ENCODE measurements around the gene STOX2.

DNA sequence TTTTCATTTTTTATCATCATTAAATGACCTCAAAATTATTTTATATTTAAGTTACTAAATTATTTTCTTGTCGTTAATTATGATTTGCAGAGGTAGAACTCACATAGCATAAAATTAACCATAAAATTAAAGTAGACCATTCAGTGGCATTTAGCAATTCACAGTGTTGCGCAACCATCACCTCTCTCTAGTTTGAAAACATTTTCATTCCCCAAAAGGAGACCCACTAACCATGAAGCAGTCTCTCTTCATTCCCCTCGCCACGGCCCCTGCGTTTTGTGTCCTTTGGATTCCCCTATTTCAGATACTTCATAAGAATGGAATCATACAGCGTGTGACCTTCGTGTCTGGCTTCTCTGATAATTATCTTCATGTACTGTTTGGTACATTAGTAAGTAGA is 157.7 kb downstream of the STOX2 start:
- TF ChIP-seq GATA3 (IDR thresholded peaks at IDR 0.05; ENCODE audit: low read depth, low read length) (no peak), GATA2 (IDR thresholded peaks at IDR 0.05; ENCODE audit: low read depth, low read length) (no peak)

Data from SH-SY5Y (cell line).